Central memory CD8-positive, alpha-beta T cell (primary cell): ENCODE measurements around the gene UNC93B1.

ENCODE experiments used
- ATAC-seq: fragments of 150-1000 bp; cut with Tn5 transposase; replicated peaks from 2 replicates; pipeline ENCODE4 v1.10.0; 2022; ENCODE audit warnings: mild to moderate bottlenecking, moderate FRiP score, moderate number of reproducible peaks; ENCODE audit not compliant: poor library complexity, severe bottlenecking; ENCODE audit errors: extremely low read depth
- DNase-seq, 2 donors: peaks; one replicate each; pipeline ENCODE4 v3.0.0; 2021; ENCODE audit warnings: low spot score in 2 of 2
- H3K27ac Mint-ChIP-seq: one replicate; pipeline ENCODE4 v1.8.0; 2022; ENCODE audit warnings: low read depth, mild to moderate bottlenecking, moderate library complexity, mixed read lengths
- H3K27me3 Mint-ChIP-seq: one replicate; pipeline ENCODE4 v1.8.0; 2022; ENCODE audit warnings: mixed read lengths
- H3K36me3 Mint-ChIP-seq: one replicate; pipeline ENCODE4 v1.8.0; 2022; ENCODE audit warnings: mild to moderate bottlenecking, moderate library complexity, mixed read lengths; ENCODE audit not compliant: insufficient read depth
- H3K4me1 Mint-ChIP-seq: one replicate; pipeline ENCODE4 v1.8.0; 2022; ENCODE audit warnings: mixed read lengths
- H3K4me3 Mint-ChIP-seq: one replicate; pipeline ENCODE4 v1.8.0; 2022; ENCODE audit warnings: mild to moderate bottlenecking, moderate library complexity, mixed read lengths
- H3K9me3 Mint-ChIP-seq: one replicate; pipeline ENCODE4 v1.8.0; 2022; ENCODE audit warnings: mixed read lengths

Gene UNC93B1

GRCh38 chr11:68014157-68014946 is 10.5 kb upstream of the UNC93B1 start:
- no peak for ATAC-seq
- Mint-ChIP-seq H3K9me3 (no peaks in the 10 kb centered on the region), H3K4me3 (no peak overlapping the region), H3K27ac (no peak overlapping the region), H3K4me1 (no peaks in the 10 kb centered on the region), H3K27me3 (peaks cover 8% of the 10 kb centered on the region), H3K36me3 (peaks cover 3% of the 10 kb centered on the region)
- DNase-seq, result no peak

- no peaks in the 10 kb centered on the region for H3K4me1 Mint-ChIP-seq
- H3K27me3 Mint-ChIP-seq, result peaks cover 8% of the 10 kb centered on the region
- no peak overlapping the region for H3K4me3 Mint-ChIP-seq
- H3K36me3 Mint-ChIP-seq, result peaks cover 3% of the 10 kb centered on the region
- no peaks in the 10 kb centered on the region for H3K9me3 Mint-ChIP-seq
- DNase-seq (no peak), ATAC-seq (no peak)
- no peak overlapping the region for H3K27ac Mint-ChIP-seq
These were observed 9.8 kb upstream of the UNC93B1 start for GRCh38 chr11:68013611-68014156.

- no peak overlapping the region for H3K4me3 Mint-ChIP-seq
- H3K27me3 Mint-ChIP-seq, result peaks cover 8% of the 10 kb centered on the region
- no peak for DNase-seq
- H3K36me3 Mint-ChIP-seq, result peaks cover 3% of the 10 kb centered on the region
- H3K27ac Mint-ChIP-seq, result no peak overlapping the region
- H3K4me1 Mint-ChIP-seq, result no peaks in the 10 kb centered on the region
- no peaks in the 10 kb centered on the region for H3K9me3 Mint-ChIP-seq
- no peak for ATAC-seq
These were observed 9.1 kb upstream of the UNC93B1 start for GRCh38 chr11:68012843-68013610.

- H3K27me3 Mint-ChIP-seq, result peaks cover 8% of the 10 kb centered on the region
- DNase-seq, result no peak
- no peaks in the 10 kb centered on the region for H3K9me3 Mint-ChIP-seq
- H3K4me3 Mint-ChIP-seq, result no peak overlapping the region
- H3K36me3 Mint-ChIP-seq, result peaks cover 3% of the 10 kb centered on the region
- no peak for ATAC-seq
- no peaks in the 10 kb centered on the region for H3K4me1 Mint-ChIP-seq
- no peak overlapping the region for H3K27ac Mint-ChIP-seq
These were observed 8.3 kb upstream of the UNC93B1 start for GRCh38 chr11:68012044-68012842.

- Mint-ChIP-seq H3K9me3 (no peaks in the 10 kb centered on the region), H3K36me3 (peaks cover 3% of the 10 kb centered on the region), H3K27ac (no peak overlapping the region), H3K4me3 (no peak overlapping the region), H3K27me3 (peaks cover 8% of the 10 kb centered on the region), H3K4me1 (no peaks in the 10 kb centered on the region)
- no peak for ATAC-seq
- no peak for DNase-seq
These were observed 7.4 kb upstream of the UNC93B1 start for GRCh38 chr11:68011051-68011943.

- Mint-ChIP-seq H3K27me3 (peaks cover 8% of the 10 kb centered on the region), H3K4me3 (no peak within 1 kb of the TSS), H3K27ac (no peak within 1 kb of the TSS), H3K9me3 (no peaks in the 10 kb centered on the region), H3K36me3 (peaks cover 4% of the 10 kb centered on the region), H3K4me1 (no peaks in the 10 kb centered on the region)
- ATAC-seq, result no peak
- no peak for DNase-seq
These were observed 6.5 kb upstream of the UNC93B1 start, which contains the start of gene ALDH3B1 for GRCh38 chr11:68010090-68011041. TSS of gene ALDH3B1 (plus strand) at chr11:68010327. CDS start at chr11:68015298, 4,971 bp downstream.

- ATAC-seq (no peak), DNase-seq (no peak)
- Mint-ChIP-seq H3K36me3 (peaks cover 8% of the 10 kb centered on the region), H3K4me1 (peaks cover 5% of the 10 kb centered on the region), H3K27me3 (peaks cover 8% of the 10 kb centered on the region), H3K27ac (no peak overlapping the region), H3K4me3 (no peak overlapping the region), H3K9me3 (no peaks in the 10 kb centered on the region)
These were observed 5.6 kb upstream of the UNC93B1 start for GRCh38 chr11:68009391-68010089.

GRCh38 chr11:68008381-68009337 is 4.8 kb upstream of the UNC93B1 start:
- Mint-ChIP-seq H3K27me3 (peaks cover 1% of the 10 kb centered on the region), H3K4me3 (no peak overlapping the region), H3K27ac (no peak overlapping the region), H3K36me3 (peaks cover 8% of the 10 kb centered on the region), H3K4me1 (peaks cover 12% of the 10 kb centered on the region), H3K9me3 (no peaks in the 10 kb centered on the region)
- ATAC-seq (no peak), DNase-seq (no peak)

GRCh38 chr11:68007498-68008380 is 3.8 kb upstream of the UNC93B1 start:
- no peak overlapping the region for H3K4me3 Mint-ChIP-seq

More at GRCh38 chr11:68007498-68008380, 3.8 kb upstream of the UNC93B1 start:
- ATAC-seq, result no peak
- DNase-seq, result no peak
- H3K4me1 Mint-ChIP-seq, result peaks cover 15% of the 10 kb centered on the region
- H3K27ac Mint-ChIP-seq, result no peak overlapping the region
- no peaks in the 10 kb centered on the region for H3K27me3 Mint-ChIP-seq
- H3K36me3 Mint-ChIP-seq, result peaks cover 10% of the 10 kb centered on the region
- H3K9me3 Mint-ChIP-seq, result no peaks in the 10 kb centered on the region
